Right cardiac atrium (tissue), 5 donors: ENCODE measurements around the gene LCT. TPM values are rescaled to one million over a fixed set of nuclear protein-coding genes. Genes with fewer than 3 reads are reported as not detected.

Experiments used
- ATAC-seq, 2 donors: fragments of 200-7000 bp; cut with Tn5 transposase; one replicate each; pipeline versions ENCODE4 v1.8.0 to v1.9.1; 2020; ENCODE audit warnings: moderate library complexity in 2 of 2, mild to moderate bottlenecking in 1 of 2
- DNase-seq, 3 donors: peaks; one replicate each; pipeline ENCODE4 v3.0.0-alpha.2; 2020
- H3K27ac ChIP-seq: one replicate; pipeline ENCODE4 v1.5.1; 2013; ENCODE audit warnings: mild to moderate bottlenecking, low read length, control low read depth, moderate library complexity
- H3K27me3 ChIP-seq: one replicate; pipeline ENCODE4 v1.6.1; 2013; ENCODE audit not compliant: control insufficient read depth, insufficient read depth
- H3K4me1 ChIP-seq: one replicate; pipeline ENCODE4 v1.6.1; 2013; ENCODE audit warnings: low read length; ENCODE audit not compliant: control insufficient read depth, insufficient read depth
- H3K4me3 ChIP-seq: one replicate; pipeline ENCODE4 v1.5.1; 2013; ENCODE audit warnings: low read length, control low read depth
- H3K9me3 ChIP-seq: one replicate; pipeline ENCODE4 v1.6.1; 2013; ENCODE audit warnings: low read length; ENCODE audit not compliant: control insufficient read depth
- WGBS: extraction: QIAGEN DNeasy Blood & Tissue Kit; methylation state at CpG from one replicate; pipeline ENCODE4 v1.1.7; 2013; 5-methylcytosine and 5-hydroxymethylcytosine counted together
- intact Hi-C, 4 donors: fragments of 100-400 bp; cut with DNase I; formaldehyde crosslinking; loops; one replicate each; pipeline versions ENCODE4 v1.11.0 to v1.14.0; 2022 to 2023
- polyA plus RNA-seq: library from polyadenylated mRNA; stranded (reverse); fragments of 200-250 nt; gene quantifications from one replicate; pipeline ENCODE4 v1.2.3, GENCODE V29; 2013
- total RNA-seq, 4 donors: library from RNA; stranded (reverse); fragmentation: NEBNext Ultra II Directional; extraction: Animal tissue kit (Norgen Biotek cat#: 25700); gene quantifications; one replicate each; pipeline ENCODE4 v1.2.1, GENCODE V29; 2021
- donor health status: healthy with polysubstance abuse.
- donor health status: DM: no; HTN: yes; CAD: no.
- donor health status: DM: no; HTN: no; CAD: no.
- donor health status: DM: no; HTN: yes; CAD: no; lungs with severe emphysema.
- donor health status: DM: yes; HTN: yes; CAD: no.

Gene LCT
- total and polyA plus RNA-seq, 5 donors, result not detected

DNA sequence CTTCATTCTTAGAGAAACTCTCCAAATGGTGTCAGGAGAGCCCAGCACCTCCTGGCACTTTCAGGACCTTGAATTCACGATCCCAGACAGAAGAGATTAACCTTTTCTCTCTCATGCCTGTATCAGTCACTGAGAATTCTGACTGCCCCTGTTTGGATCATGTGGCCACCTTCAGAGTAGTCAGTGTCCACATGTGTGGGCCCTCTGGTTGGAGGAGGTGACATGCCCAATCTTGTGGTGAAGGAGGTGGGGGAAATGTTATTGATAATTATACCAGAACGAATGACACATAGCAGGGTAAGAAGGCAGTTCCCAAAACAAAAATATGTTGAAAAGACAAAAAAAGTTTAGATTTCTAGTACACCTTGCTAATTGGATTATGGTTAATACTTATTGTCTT lies 63.7 kb downstream of the LCT start:
- WGBS, result 88% methylated on average over 2 of the region's 2 CpGs
- H3K9me3 ChIP-seq, result no peaks in the 10 kb centered on the region
- H3K27me3 ChIP-seq, result no peaks in the 10 kb centered on the region
- intact Hi-C loops, result no loop called here
- no peak for DNase-seq
- ATAC-seq, result no peak
- H3K27ac ChIP-seq, result no peak overlapping the region
- H3K4me3 ChIP-seq, result no peak overlapping the region
- peaks cover 2% of the 10 kb centered on the region for H3K4me1 ChIP-seq

DNA sequence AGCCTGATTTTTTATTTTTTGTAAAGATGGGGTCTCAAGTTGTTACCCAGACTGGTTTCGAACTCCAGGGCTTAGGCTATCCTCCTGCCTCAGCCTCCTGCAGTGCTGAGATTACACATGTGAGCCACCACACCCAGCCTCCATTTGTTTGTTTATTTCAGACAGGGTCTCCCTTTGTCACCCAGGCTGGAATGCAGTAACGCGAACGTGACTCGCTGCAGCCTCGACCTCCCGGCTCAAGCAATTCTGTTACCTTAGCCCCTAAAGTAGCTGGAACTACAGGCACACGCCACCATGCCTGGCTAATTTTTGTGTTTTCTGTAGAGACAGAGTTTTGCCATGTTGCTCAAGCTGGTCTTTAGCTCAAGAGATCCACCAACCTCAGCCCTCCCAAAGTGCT lies 68.1 kb downstream of the LCT start:
- 94% methylated on average over 8 of the region's 8 CpGs for WGBS
- H3K27ac ChIP-seq, result no peak overlapping the region
- no peaks in the 10 kb centered on the region for H3K4me1 ChIP-seq
- H3K27me3 ChIP-seq, result no peaks in the 10 kb centered on the region
- ATAC-seq (no peak), DNase-seq (no peak)
- no peaks in the 10 kb centered on the region for H3K9me3 ChIP-seq
- no peak overlapping the region for H3K4me3 ChIP-seq
- intact Hi-C loops, result no loop called here

DNA sequence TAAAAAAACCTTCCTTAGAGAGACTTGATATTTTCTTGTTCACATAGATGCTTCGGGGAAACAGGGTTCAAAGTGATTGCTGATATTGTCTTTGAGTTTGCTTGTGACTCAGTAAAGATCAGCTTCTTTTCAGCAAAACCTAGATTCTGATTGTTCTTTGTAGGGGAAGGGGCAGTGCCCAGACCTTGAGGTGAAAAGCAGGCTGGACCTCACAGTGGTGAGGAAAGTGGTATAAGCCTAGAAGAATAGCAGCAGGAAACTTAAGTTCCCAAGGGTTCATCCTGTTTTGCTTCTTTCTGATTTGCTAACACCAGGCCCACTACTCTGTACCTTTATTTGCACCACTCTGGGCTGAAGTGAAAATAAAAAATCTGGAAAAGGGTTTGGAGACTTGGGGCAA lies 74.5 kb downstream of the LCT start:
- Histone ChIP-seq H3K27me3 (no peaks in the 10 kb centered on the region), H3K9me3 (no peaks in the 10 kb centered on the region), H3K27ac (no peak overlapping the region), H3K4me1 (no peaks in the 10 kb centered on the region), H3K4me3 (no peak overlapping the region)
- intact Hi-C loops, result no loop called here
- WGBS, result 91% methylated on average over 1 of the region's 1 CpG
- no peak for ATAC-seq
- no peak for DNase-seq

DNA sequence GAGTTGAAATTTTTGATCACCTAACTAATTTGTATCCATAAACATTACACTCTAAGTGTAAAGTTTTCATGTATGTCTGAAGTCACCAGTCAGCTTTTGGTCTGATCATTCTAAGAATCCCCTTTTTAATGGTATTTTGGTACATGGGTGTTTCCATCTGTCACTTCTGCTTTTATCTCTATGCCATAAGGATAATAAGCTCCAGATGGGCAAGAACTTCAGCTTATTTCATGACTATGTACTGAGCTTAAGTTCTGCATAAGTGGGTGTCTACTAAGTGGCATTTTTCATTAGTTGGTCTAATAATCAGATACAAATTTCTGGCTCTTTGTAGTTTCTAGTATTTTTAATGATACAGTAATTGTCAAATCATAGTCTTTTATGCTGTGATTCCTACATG lies 75.0 kb downstream of the LCT start:
- ATAC-seq (no peak), DNase-seq (no peak)
- no peaks in the 10 kb centered on the region for H3K4me1 ChIP-seq
- intact Hi-C loops, result no loop called here
- no peak overlapping the region for H3K27ac ChIP-seq
- H3K27me3 ChIP-seq, result no peaks in the 10 kb centered on the region
- no peak overlapping the region for H3K4me3 ChIP-seq
- H3K9me3 ChIP-seq, result no peaks in the 10 kb centered on the region

DNA sequence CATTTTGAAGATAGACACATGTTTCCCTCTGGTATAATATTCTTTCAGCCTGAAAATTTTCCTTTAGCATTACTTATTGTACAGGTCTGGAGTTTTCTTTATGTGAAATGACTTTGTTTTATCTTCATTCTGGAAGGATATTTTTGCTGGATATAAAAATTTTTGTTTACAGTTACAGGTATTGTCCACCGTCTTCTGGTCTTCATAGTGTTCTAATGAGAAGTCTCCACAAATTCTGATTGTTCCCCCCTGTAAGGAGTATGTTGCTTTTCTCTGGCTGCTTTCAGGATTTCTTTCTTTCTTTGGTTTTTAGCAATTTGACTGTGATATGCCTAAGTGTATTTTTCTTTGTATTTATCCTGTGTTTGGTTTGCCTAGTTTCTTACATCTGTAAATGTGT lies 80.3 kb downstream of the LCT start:
- DNase-seq (no peak), ATAC-seq (no peak)
- Histone ChIP-seq H3K27ac (no peak overlapping the region), H3K4me1 (no peaks in the 10 kb centered on the region), H3K9me3 (no peaks in the 10 kb centered on the region), H3K27me3 (no peaks in the 10 kb centered on the region), H3K4me3 (no peak overlapping the region)
- 100% methylated on average over 1 of the region's 1 CpG for WGBS
- intact Hi-C loops, result no loop called here

DNA sequence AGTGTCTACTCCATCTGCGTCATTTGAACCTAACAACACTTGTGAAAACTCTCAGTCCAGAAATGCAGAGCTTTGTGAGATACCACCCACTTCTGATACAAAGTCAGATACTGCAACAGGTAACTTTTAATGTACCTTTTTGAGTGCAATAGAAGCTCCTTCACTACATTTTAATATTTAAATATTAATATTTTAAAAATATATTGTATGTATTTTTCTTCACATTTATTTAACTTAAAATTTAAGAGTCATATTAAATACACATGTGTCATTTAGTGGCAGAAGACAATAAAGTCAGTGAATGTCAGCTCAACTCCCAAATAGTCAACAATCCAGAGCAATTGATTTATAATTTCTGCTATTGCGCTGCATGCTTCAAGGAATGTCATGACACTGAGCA lies 81.4 kb downstream of the LCT start:
- DNase-seq (no peak), ATAC-seq (no peak)
- Histone ChIP-seq H3K9me3 (no peaks in the 10 kb centered on the region), H3K4me1 (no peaks in the 10 kb centered on the region), H3K4me3 (no peak overlapping the region), H3K27ac (no peak overlapping the region), H3K27me3 (no peaks in the 10 kb centered on the region)
- WGBS, result 99% methylated on average over 2 of the region's 2 CpGs
- intact Hi-C loops, result no loop called here

DNA sequence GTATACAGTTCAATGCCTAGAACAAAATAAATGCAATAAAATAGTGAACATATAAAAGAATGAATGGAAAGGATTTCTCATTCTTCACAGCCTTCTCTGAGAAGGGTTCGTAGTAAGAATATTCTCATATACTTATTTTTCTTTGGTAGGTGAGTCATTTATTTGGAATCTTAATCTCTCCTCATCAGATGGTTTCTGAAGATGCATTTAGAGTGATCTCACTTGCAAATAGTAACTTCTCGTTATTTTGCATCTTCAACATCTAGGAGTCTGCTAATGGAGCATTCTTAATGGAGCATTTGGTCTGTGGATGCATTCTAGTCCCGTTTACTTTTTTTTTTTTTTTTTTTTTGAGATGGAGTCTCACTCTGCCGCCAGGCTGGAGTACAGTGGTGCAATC lies 91.4 kb downstream of the LCT start:
- ATAC-seq, result no peak
- intact Hi-C loops, result no loop called here

DNA sequence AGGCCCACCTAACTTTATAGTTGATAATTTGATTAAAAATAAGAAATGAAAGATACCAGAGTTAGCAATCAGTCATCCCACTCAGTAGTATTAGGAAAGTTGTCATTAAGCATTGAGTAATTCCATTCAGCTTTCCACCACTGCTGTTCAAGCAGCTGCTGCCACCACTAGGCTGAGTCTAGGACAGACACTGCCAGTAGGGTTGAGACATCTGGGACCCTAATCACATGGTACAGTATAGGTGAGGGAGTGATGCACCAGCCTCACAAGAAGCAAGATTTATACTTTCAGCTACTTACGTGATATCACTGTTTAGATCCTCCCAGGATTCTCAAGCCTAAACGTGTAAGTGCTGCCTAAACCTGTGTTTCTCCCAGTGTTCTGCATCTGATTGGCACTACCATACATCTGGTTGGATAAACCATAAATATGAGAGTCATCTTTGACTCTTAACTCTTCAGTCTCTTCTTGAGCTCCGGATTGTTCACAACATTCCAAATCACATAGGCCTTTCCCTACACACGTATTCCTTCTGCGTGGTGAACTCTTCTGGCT lies 92.1 kb downstream of the LCT start:
- WGBS, result 78% methylated on average over 5 of the region's 5 CpGs
- no peak overlapping the region for H3K4me3 ChIP-seq
- no peaks in the 10 kb centered on the region for H3K9me3 ChIP-seq
- peaks cover 3% of the 10 kb centered on the region for H3K4me1 ChIP-seq
- DNase-seq, result no peak
- intact Hi-C loops, result no loop called here
- no peak overlapping the region for H3K27ac ChIP-seq
- no peak for ATAC-seq
- H3K27me3 ChIP-seq, result no peaks in the 10 kb centered on the region

More for the DNA sequence above, 91.4 kb downstream of the LCT start:
- no peaks in the 10 kb centered on the region for H3K27me3 ChIP-seq
- H3K9me3 ChIP-seq, result no peaks in the 10 kb centered on the region
- peaks cover 3% of the 10 kb centered on the region for H3K4me1 ChIP-seq
- 87% methylated on average over 4 of the region's 4 CpGs for WGBS
- no peak overlapping the region for H3K27ac ChIP-seq
- no peak overlapping the region for H3K4me3 ChIP-seq
- no peak for DNase-seq

DNA sequence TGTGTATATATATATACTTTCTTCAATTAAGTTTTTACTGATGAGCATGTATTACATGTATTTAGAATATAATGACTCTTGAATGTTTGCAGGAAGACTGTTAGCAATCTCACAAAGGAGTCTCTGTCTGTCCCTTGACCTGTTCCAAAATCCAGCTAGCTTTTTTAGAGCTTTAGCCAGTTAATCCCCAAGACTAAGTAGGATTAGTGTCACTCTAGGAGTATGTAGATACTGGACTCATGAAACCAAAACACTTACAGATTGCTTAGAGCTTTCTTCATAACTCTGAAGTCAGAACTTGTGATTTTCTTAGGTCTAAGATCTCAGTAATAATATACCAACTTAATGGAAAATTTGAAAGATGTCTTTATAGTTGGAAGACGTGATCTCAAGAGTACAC lies 93.1 kb downstream of the LCT start:
- Histone ChIP-seq H3K27ac (no peak overlapping the region), H3K4me1 (peaks cover 3% of the 10 kb centered on the region), H3K9me3 (no peaks in the 10 kb centered on the region), H3K27me3 (no peaks in the 10 kb centered on the region), H3K4me3 (no peak overlapping the region)
- intact Hi-C loops, result no loop called here
- 89% methylated on average over 1 of the region's 1 CpG for WGBS
- DNase-seq (no peak), ATAC-seq (no peak)

DNA sequence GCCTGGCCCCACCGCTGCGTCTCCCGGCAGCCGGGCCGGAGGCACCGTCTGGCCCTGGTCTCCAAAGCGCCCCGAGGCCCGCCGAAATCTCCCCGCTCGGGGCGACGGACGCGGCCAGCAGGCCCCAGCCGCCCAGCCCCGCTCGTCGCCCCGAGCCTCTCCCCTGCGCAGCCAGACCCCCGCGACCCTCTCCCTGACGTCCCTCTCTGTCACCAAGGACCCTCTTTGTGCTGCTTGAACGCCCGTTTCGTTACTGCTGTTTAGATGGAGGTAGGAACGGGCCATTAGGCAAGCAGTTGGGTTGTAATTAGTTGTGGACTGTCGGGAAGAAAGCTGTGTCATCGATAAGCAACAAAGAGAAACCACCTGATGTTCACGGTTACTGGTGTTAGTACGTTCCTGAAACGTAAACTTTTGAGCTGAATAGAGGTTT lies 94.6 kb downstream of the LCT start:
- Histone ChIP-seq H3K27me3 (no peaks in the 10 kb centered on the region), H3K27ac (peak overlapping the region; percentile 96), H3K9me3 (no peaks in the 10 kb centered on the region), H3K4me3 (peak overlapping the region; percentile 79), H3K4me1 (peaks cover 3% of the 10 kb centered on the region)
- DNase-seq (no peak), ATAC-seq (peak; percentile 53 to 61)
- WGBS, result under 1% methylated on average over 34 of the region's 34 CpGs
- intact Hi-C loops, result no loop called here

DNA sequence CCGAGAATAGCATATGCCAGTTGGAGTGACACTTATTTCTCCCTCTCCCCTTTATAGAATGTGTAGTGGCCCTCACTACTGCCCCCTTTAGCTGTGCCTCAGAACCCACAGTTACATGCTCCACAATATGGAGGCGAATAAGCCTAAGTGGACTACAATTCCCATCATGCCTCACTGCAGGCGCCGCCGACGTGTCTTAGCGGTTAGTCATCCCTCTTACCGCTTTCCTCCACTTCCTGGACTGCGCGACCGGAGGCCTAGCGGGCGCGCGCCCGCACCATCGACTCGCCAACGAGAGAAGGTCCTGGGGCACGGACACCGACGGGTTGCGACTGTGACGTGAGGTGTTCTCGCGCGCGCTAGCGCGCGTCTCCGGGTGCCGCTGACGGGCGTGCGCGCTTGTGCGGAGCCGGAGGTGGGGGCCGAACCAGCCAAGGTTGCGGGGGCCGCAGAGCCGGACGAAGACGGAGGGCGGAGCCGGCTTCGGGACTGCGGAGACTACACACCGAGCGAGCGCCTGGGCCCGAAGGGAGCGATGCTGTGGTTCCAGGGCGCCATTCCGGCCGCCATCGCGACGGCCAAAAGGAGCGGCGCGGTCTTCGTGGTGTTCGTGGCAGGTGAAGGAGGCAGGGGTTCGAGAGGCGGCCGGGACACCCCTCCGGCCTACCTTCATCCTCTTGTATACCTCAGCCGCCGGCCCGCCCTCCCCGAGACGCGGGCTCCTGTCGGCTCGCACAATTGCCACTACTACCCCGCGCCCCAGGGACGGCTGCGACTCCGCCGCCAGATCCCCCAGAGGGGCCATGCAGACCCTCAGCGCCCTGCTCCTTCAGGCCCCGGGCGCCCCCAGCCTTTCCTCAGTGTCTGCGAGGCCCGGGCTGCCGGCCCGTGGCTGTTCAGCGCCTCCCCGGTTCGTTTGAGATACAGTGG lies 95.3 kb downstream of the LCT start, which contains the start of gene UBXN4:
TSS of gene UBXN4 (plus strand) at position 461 of the 930 bp plus-strand sequence. CDS start at position 536, 75 bp downstream.
- under 1% methylated on average over 93 of the region's 93 CpGs for WGBS
- Histone ChIP-seq H3K4me3 (peak within 1 kb of the TSS; percentile 79), H3K4me1 (peaks cover 3% of the 10 kb centered on the region), H3K27ac (peak within 1 kb of the TSS; percentile 96), H3K27me3 (no peaks in the 10 kb centered on the region), H3K9me3 (no peaks in the 10 kb centered on the region)
- ATAC-seq (peak; percentile 98 to 99), DNase-seq (peak; percentile 98 to 99 (median 99))
- intact Hi-C loops, result no loop called here
